Measurements from ENCODE around the gene KRT38. TPM values are rescaled to one million over a fixed set of nuclear protein-coding genes. Genes with fewer than 3 reads are reported as not detected.
"Not testable (repeated sequence)": the region's sequence is repeated elsewhere in the genome, so short reads cannot be mapped to it uniquely, and the experiment has no call there.

KRT38 gene
- total RNA-seq, 1 donor from 2014 or later, result not detected

DNA sequence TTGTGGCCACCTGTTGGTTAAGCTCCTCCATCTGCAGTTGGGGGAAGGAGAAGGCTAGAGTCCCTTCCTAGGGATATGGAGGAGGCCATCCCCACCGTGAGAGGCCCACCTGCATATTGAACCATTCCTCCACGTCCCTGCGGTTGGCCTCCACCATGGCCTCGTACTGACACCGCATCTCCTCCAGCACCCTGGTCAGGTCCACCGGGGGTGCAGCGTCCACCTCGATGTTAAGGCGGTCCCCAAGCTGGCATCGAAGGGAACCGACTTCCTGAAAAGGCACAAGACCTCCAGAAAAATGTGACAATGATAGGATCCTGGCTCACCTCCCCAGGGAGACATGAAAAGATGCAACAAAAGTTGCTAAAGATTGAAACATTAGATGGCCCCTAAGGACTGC, 23.4 kb upstream of the KRT38 start:
- no peak for DNase-seq (ENCODE audit: low spot score)
- no peak for ATAC-seq
- intact Hi-C loops (cut with DNase I), result no loop called here

DNA sequence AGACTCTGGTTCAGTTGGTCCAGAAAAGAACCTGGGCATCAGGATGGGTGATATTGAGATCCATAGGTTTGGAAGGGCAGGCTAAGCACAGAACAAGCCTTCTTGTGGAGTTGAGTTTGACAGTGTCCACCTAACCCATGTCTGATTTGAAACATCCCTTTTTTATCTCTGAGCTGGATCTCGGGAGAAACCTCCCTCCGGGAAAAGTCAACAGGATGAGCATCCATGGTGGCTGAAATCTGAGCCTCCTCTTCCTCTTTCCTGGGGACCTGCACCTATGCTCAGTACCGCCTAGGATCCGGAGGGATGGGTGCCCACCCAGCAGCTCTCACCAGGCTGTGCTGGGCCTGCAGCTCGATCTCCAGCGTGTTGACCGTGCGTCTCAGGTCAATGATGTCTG, 23.0 kb upstream of the KRT38 start:
- ATAC-seq, result no peak
- intact Hi-C loops (cut with DNase I), result no loop called here
- no peak for DNase-seq (ENCODE audit: low spot score)

GRCh38 chr17:41462705-41463104, 21.9 kb upstream of the KRT38 start:
- DNase-seq (ENCODE audit: low spot score), result no peak
- ATAC-seq, result no peak
- intact Hi-C loops (cut with DNase I), result no loop called here

- ATAC-seq, result no peak
- DNase-seq (ENCODE audit: low spot score), result no peak
- intact Hi-C loops (cut with DNase I), result no loop called here
These were observed 16.9 kb upstream of the KRT38 start for GRCh38 chr17:41457676-41458075.

DNA sequence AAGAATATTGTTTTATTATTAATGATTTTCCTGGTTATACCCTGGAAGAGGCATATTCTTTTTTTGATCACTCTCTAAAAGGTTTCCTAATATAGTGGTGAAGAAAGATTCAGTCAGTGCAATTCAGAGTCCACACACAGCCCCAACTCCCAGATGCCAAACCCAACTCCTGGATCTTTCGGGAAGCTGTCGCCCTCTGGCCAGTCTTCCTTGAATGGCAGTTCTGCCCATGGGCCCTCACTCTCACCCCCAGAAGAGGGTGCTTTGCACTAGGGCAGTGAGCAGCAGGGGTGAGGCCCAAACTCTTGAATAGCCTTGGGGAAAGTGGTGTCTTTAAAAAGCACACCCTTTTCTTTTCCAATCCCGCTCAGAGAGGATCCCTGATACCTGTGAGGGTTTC, 15.4 kb upstream of the KRT38 start:
- ATAC-seq, result peak; percentile 49
- no peak for DNase-seq (ENCODE audit: low spot score)
- intact Hi-C loops (cut with DNase I), result no loop called here

- ATAC-seq (no peak), DNase-seq (ENCODE audit: low spot score) (no peak)
- intact Hi-C loops (cut with DNase I), result no loop called here
These were observed 14.5 kb upstream of the KRT38 start for GRCh38 chr17:41455236-41455635.

DNA sequence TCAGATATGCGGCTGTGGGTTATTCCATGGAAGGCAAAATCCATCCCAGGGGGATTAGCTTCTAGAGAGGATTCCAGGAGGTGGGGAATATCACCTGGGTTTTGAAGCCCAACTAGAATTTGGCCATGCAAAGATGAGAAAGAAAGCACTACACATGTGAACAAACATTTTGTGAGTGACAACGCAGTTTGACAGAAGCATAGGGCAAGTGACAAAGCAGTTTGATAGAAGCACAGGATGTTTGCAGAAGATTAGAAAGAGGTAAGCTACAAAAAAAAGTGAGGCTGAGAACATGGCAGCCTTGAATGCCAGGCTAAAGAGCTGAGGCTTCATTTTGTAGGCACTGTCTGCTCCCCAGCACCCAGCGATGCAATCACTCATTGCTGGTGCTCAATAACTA, 12.3 kb upstream of the KRT38 start:
- no peak for DNase-seq (ENCODE audit: low spot score)
- no peak for ATAC-seq
- intact Hi-C loops (cut with DNase I), result no loop called here

- intact Hi-C loops (cut with DNase I), result no loop called here
- DNase-seq (ENCODE audit: low spot score), result no peak
- no peak for ATAC-seq
These were observed 11.5 kb upstream of the KRT38 start for GRCh38 chr17:41452281-41452680.

DNA sequence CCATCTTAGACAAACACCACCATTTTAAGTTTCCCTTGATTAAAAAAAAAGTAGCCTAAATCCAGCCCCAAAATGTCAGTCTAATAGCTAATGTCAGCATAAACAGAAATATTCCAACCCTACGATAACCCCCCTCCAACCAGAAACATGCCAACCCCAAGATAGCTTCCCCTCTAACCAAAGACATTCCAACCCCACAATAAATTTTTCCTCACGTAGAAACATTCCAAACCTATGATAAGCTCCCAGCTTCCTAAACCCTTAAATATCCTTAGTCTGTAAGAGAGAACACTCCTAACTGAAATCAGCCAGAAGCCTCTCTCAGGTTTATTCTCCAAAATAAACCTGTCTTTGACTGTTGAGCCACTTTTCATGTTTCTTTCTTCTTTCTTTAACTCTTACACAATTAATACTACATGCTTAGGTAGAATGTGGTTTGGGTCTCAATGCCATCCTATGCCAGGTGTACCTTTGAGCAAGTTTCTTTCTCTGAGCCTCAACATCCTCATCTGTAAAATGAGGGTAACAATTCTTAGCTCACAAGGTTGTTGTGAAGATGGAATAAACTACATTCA, 10.5 kb upstream of the KRT38 start:
- ATAC-seq (no peak), DNase-seq (ENCODE audit: low spot score) (no peak)
- intact Hi-C loops (cut with DNase I), result no loop called here

- intact Hi-C loops (cut with DNase I), result loop anchor here (1.0 kb wide), 1 partner anchor 41 kb away; no protein-coding TSS in a partner anchor
- ATAC-seq, result no peak
- DNase-seq (ENCODE audit: low spot score), result no peak
These were observed 8.2 kb upstream of the KRT38 start for GRCh38 chr17:41449008-41449407.

GRCh38 chr17:41448506-41448905, 7.7 kb upstream of the KRT38 start:
- intact Hi-C loops (cut with DNase I), result no loop called here
- ATAC-seq (peak; percentile 50), DNase-seq (ENCODE audit: low spot score) (no peak)

- no peak for DNase-seq (ENCODE audit: low spot score)
- ATAC-seq, result no peak
- intact Hi-C loops (cut with DNase I), result no loop called here
These were observed 6.0 kb upstream of the KRT38 start for GRCh38 chr17:41446806-41447205.

DNA sequence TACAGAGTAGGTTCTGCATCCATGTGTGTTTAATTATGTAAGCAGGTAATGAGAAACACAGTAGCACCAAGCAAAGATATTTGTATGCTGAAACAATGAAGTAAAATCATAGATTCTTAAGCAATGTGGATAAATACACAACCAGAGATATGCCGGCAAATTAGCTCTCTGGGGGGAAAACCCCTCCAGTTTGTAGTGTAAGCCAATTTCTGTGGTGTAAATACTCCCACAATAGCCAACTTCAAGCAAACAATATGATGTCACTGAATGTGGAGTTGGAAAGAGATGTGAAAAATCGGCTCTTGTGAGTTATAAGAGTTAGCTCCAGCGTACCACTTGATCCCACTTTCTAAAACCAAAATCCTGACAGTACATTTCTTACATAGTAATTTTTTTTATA, 3.9 kb upstream of the KRT38 start:
- no peak for ATAC-seq
- intact Hi-C loops (cut with DNase I), result no loop called here
- DNase-seq (ENCODE audit: low spot score), result no peak

DNA sequence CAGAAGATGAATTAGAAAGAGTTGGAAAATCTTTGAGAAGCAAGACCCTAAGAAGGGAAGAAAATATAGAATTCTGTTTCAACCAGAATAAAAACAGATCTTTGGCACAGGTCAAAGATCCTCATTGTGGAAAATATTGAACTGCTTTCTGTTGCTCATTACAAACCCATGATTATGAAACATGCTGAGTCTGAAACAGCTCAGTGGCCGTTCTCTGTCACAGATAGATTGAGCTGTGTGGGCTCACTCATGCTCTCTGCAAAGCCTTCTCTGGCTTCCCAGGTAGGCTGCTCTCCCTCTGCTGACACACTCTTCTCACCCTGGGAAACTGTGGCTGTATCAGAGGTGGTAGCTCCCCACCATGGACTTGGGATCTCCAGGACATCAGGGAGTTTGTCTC, 3.4 kb upstream of the KRT38 start:
- ATAC-seq (peak; percentile 56), DNase-seq (ENCODE audit: low spot score) (no peak)
- intact Hi-C loops (cut with DNase I), result no loop called here

- ATAC-seq, result no peak
- intact Hi-C loops (cut with DNase I), result no loop called here
- DNase-seq (ENCODE audit: low spot score), result no peak
These were observed 2.0 kb upstream of the KRT38 start for GRCh38 chr17:41442739-41443138.

- intact Hi-C loops (cut with DNase I), result no loop called here
- ATAC-seq (no peak), DNase-seq (ENCODE audit: low spot score) (no peak)
These were observed 1.4 kb downstream of the KRT38 start for GRCh38 chr17:41439375-41439774.

- DNase-seq (ENCODE audit: low spot score), result no peak
- no peak for ATAC-seq
- intact Hi-C loops (cut with DNase I), result no loop called here
These were observed 3.0 kb downstream of the KRT38 start for GRCh38 chr17:41437769-41438168.

DNA sequence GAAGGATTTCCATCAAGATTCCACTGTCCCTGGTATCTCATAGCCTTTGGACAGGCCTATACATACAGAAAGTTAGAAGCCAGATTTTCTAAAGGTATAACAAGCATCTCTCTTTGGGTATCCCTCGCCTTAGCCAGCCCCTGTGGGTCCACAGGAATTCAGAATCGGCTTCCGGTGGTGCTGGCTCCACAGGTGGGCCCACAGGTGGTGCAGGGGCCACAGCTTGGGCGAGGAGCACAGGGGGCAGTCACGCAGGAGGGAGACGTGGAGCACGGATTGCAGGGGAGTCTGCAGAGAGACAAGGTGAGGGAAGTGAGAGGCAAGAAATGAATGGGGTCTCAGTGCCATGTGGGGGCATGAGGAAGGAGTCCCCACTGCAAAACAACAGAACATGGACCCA, 3.5 kb downstream of the KRT38 start:
- ATAC-seq (no peak), DNase-seq (ENCODE audit: low spot score) (no peak)
- intact Hi-C loops (cut with DNase I), result no loop called here

DNA sequence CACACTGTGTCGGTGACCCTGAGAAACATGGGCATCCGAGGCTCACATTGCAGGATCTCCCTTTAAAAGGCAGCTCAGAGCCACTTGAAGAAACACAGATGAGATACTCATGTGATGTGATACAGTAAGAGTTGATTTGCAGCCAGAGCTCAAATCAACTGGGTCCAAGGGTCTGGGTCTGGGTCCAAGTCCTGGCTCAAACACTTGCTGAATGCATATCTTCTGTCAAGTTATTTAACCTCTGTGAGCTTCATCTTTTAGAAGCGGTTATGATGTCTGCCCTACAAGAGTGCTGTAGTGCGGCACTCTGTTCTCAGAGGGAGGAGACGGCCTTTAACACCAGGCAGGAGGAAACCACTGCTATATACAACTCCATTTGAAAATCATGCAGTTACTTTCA, 6.4 kb downstream of the KRT38 start:
- ATAC-seq (no peak), DNase-seq (ENCODE audit: low spot score) (no peak)
- intact Hi-C loops (cut with DNase I), result no loop called here

GRCh38 chr17:41434005-41434404, 6.8 kb downstream of the KRT38 start:
- intact Hi-C loops (cut with DNase I), result no loop called here
- DNase-seq (ENCODE audit: low spot score) (no peak), ATAC-seq (no peak)

- intact Hi-C loops (cut with DNase I), result no loop called here
- ATAC-seq (no peak), DNase-seq (ENCODE audit: low spot score) (no peak)
These were observed 7.2 kb downstream of the KRT38 start for GRCh38 chr17:41433586-41433985.

DNA sequence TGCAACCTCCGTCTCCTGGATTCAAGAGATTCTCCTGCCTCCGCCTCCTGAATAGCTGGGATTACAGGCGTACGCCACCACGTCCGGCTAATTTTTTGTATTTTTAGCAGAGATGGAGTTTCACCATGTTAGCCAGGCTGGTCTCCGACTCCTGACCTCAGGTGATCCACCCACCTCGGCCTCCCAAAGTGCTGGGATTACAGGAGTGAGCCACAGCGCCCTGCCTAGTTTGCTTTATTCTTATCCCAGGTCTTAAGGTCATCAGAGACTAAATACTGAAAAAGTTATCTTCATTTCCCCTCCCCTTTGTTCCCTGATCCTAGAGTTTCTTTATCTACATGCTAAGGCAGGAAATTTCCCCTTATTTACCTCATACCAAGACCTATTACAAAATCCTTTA, 10.4 kb downstream of the KRT38 start:
- intact Hi-C loops (cut with DNase I); ATAC-seq; DNase-seq (ENCODE audit: low spot score): not testable (repeated sequence)
